Stomach (tissue), 4 donors: ENCODE data around the gene GSE1.

Source experiments
- POLR2A ChIP-seq, 4 donors: fragments of 450-650 bp; IDR thresholded peaks; one replicate each; pipeline ENCODE4 v1.6.1; 2016; ENCODE audit warnings: antibody characterized with exemption in 4 of 4, control low read depth in 2 of 4, mild to moderate bottlenecking in 1 of 4, moderate library complexity in 1 of 4
- TF ChIP-seq, protein P1 (sequence below), 7 experiments: fragments of 450-650 bp in 4 of 7; fragments of 200-600 bp in 3 of 7; sonication (generic) in 3 of 7; IDR thresholded peaks; one replicate each; pipeline ENCODE4 v1.5.1; 2016 to 2019; ENCODE audit warnings: antibody characterized with exemption in 7 of 7, control low read depth in 2 of 7, mild to moderate bottlenecking in 1 of 7

- TF ChIP-seq POLR2A (IDR thresholded peaks at IDR 0.05), result no peak
- TF ChIP-seq, protein P1, sequence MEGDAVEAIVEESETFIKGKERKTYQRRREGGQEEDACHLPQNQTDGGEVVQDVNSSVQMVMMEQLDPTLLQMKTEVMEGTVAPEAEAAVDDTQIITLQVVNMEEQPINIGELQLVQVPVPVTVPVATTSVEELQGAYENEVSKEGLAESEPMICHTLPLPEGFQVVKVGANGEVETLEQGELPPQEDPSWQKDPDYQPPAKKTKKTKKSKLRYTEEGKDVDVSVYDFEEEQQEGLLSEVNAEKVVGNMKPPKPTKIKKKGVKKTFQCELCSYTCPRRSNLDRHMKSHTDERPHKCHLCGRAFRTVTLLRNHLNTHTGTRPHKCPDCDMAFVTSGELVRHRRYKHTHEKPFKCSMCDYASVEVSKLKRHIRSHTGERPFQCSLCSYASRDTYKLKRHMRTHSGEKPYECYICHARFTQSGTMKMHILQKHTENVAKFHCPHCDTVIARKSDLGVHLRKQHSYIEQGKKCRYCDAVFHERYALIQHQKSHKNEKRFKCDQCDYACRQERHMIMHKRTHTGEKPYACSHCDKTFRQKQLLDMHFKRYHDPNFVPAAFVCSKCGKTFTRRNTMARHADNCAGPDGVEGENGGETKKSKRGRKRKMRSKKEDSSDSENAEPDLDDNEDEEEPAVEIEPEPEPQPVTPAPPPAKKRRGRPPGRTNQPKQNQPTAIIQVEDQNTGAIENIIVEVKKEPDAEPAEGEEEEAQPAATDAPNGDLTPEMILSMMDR (IDR thresholded peaks at IDR 0.05), result no peak
These were observed 111.2 kb downstream of the GSE1 start for GRCh38 chr16:85724126-85724879.
